VCaP (cell line): ENCODE results near the gene FCN3.

Experiments used
- H3K27ac ChIP-seq: fragments of 450-650 bp; 2 replicates; pipeline ENCODE4 v1.5.1; 2017
- TF ChIP-seq, protein P1 (sequence below): fragments of 450-650 bp; conservative IDR thresholded peaks from 2 replicates; pipeline ENCODE4 v1.5.1; 2017; ENCODE audit warnings: mild to moderate bottlenecking, moderate library complexity

FCN3 gene

DNA sequence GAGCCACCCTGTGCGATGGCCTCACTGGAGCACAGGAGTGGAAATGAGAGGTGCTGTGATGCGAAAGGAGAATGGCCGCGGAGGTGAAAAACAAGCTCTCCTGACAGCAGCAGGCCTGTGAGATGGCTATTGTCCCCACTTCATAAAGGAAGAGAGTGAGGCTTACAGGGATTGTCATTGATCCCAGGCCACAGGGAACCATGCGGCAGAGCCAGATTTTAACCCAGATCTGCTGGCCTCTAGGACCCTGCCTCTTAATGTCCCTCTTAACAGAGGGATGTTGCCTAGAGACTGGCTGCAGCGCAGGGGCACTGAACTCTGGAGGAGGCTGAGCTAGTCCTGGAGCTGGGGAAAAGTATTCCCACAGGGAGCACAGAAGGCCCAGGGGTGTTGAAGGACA, 35.9 kb downstream of the FCN3 start:
- H3K27ac ChIP-seq, result no peak overlapping the region
- TF ChIP-seq, protein P1, sequence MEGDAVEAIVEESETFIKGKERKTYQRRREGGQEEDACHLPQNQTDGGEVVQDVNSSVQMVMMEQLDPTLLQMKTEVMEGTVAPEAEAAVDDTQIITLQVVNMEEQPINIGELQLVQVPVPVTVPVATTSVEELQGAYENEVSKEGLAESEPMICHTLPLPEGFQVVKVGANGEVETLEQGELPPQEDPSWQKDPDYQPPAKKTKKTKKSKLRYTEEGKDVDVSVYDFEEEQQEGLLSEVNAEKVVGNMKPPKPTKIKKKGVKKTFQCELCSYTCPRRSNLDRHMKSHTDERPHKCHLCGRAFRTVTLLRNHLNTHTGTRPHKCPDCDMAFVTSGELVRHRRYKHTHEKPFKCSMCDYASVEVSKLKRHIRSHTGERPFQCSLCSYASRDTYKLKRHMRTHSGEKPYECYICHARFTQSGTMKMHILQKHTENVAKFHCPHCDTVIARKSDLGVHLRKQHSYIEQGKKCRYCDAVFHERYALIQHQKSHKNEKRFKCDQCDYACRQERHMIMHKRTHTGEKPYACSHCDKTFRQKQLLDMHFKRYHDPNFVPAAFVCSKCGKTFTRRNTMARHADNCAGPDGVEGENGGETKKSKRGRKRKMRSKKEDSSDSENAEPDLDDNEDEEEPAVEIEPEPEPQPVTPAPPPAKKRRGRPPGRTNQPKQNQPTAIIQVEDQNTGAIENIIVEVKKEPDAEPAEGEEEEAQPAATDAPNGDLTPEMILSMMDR, result no peak

DNA sequence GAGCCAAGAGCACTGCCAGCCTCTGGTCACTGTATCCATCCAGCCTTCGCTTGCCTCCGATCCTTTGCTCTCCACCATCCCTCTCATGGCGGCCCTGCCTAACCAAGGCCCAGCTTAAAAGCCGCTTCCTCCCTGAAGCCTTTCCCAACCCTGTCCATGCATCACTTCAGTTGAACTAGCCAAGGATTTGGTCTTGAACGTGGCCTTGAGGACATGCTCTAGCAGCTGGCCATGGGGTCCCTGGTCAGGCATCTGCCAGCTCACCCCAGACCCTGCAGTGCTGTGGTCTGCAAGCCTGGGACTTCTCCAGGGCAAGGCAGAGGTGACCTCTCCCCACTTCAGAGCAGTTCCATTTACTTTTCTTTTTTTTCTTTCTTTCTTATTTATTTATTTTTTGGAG, 37.9 kb downstream of the FCN3 start:
- TF ChIP-seq, protein P1, result no peak

DNA sequence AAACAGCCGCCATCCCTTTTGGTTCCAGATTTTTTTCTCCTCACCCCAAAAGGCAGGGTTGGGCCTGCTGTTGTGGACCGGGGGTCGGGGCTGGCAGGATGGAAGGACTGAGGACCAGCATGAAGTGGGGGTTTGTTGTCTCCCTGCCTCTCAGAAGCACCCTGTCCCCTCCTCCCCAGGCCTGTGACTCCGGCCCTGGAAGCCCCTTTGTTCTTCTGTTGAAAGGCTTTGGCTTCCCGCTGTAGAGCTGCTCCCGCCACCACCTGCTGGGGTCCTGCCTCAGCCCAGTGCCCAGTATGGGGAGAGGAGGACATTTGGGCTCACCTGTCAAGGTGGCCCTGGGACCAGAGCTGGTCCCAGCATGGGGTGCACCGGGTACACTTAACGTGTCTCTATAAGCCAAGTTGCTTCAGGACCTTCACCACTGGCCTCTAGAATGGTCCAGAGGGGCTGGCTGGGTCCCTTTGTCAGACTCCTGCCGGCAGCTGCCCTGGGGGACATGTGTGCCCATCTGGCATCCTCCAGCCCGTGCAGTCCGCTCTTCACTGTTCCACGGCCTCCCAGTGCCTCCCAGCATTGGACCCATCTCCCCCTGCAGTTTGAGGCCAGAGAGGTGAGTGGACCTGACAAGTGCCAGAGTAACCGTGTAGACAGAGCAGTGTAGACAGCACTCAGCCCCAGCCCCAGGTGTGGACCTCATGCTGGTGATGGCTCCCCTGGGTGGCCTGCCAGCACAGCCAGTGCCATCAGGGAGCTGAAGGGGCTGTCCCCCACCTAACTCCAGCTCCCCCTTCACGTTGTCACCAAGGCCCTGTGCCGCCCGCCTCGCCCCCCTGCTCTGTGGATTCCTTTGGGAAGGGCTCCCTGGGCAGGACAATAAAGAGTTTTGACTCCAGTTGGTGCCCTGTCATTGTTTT, 38.9 kb downstream of the FCN3 start:
- TF ChIP-seq, protein P1, result no peak
- no peak overlapping the region for H3K27ac ChIP-seq

More for the DNA sequence above, 37.9 kb downstream of the FCN3 start:
- no peak overlapping the region for H3K27ac ChIP-seq

DNA sequence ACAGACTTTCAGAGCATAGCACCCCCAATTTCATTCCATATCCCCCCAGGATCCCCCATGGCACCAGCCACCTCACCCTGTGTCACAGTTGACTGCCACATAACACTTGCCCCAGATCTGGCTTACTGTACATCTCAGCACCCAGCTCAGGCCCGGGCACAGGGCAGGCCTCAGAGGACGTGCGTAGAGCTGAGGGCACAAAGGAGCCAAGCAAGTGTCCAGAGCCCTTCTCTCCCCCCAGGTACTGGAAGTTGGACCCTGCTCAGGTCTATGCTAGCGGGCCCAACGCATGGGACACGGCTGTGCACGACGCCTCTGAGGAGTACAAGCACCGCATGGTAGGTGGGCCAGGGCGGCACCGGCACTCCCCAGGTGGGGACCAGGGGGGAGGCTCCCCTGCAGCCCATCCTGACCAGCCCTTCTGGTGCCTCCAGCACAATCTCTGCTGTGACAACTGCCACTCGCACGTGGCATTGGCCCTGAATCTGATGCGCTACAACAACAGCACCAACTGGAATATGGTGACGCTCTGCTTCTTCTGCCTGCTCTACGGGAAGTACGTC, 40.8 kb downstream of the FCN3 start:
- TF ChIP-seq, protein P1, result no peak
- no peak overlapping the region for H3K27ac ChIP-seq

DNA sequence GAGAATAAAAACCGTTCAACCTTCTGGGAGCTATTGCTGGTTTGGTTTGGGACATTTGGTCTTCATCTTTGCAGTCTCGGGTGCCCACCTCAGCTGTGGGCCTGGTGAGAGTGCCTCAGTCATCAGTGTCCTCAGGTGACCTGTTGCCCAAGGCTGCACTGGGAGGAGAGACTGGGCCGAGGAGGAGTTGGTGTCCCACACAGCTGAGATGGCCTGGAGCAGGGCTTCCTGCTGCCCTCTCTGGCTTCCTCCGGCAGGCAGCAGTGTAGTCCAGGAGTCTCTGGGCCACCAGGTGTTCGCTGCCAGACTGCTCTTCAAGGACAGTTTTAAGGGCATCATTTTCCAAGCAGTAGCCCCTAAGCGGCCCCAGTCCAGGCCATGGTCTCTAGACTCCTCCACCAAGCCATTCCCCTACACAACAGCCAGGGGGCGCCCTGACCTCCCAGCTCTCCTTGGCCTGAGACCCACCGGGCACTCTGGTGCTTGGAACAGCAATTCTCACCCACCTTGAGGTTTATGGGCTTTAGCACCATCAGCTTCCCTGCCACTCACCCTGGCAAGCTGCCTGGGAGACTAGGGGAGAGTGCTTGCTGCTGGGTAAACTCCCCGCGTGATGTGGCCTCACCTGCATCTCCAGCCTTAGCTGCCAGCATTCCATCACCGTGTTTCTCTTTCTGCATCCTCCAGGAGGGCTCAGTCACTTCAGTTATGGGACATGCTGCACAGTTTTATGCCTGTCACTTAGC, 41.9 kb downstream of the FCN3 start:
- TF ChIP-seq, protein P1, result peak; percentile 82
- H3K27ac ChIP-seq, result no peak overlapping the region

DNA sequence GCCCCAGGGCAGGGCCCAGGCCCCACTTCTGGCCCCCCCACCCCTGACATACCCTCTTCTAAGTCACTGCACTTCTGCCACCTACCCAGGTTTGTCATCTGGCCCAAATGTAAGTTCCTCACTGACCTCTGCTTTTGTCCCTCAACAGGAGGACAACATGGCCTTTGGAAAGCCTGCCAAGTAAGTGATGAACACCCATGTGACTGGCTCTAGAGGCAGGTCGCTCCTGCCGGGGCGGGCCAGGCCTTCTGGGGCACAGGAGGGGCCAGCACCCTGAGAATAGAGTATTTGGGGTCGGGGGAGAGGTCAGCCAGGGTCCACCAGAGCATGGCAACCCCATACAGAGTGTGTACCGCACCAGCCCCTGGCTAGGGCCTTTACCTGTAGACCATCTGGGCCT, 42.7 kb downstream of the FCN3 start:
- TF ChIP-seq, protein P1, result no peak
- H3K27ac ChIP-seq, result no peak overlapping the region

DNA sequence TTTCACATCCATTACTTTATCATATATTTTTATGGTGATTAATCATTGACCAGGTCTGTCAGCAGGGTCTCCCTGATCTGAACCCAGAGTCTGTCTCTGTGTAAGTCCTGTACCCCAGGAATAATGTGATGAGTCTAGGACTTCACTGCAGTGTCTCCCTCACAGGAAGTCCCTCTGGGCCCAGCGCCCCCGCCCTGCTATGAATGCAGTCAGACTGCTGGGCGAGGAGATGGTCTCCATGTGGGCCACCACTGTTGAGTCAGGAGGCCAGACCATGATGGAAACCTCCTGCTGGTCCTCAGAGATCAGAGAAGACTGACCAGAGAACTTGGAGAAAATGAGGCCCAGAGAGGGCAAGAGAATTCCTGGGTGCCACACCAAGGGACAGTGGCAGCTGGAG, 43.2 kb downstream of the FCN3 start:
- no peak overlapping the region for H3K27ac ChIP-seq
- TF ChIP-seq, protein P1, result no peak
